Measurements from ENCODE around the gene TAF11. TPM values are rescaled to one million over a fixed set of nuclear protein-coding genes. Genes with fewer than 3 reads are reported as not detected.

TAF11 gene
- polyA plus RNA-seq, 2 of the 4 experiments (the other 2 are of a cell fraction) = 17.3 to 28.9 TPM

DNA sequence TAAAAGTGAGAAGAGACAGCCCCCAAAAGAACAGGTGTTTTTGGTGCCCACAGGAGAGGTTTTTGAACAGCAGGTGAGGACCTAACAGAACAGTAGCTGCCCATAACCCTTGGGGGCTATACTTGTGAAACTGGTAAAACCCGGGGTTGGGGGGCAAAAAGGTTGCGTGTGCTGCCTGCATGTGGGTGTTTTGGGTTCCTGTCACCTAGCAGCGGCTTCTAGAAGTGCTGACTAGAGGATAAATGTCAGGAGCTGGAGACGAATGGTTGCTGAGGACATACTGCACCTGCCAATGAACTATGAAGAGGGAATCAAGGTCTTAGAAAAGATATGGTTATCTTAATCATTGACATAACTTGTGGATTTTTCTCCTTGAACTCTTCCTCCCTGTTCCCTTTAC lies 16.0 kb downstream of the TAF11 start:
- DNase-seq (ENCODE audit: low read depth in 1 of 2, low spot score in 1 of 2) (no peak), ATAC-seq (no peak), FAIRE-seq (no peak)
- H3K4me3 ChIP-seq = no peak overlapping the region
- no peak overlapping the region for H3K27ac ChIP-seq
- no peak overlapping the region for H3K4me2 ChIP-seq
- POLR2A ChIA-PET = no interaction called here
- 86% methylated on average over 4 of the region's 4 CpGs for WGBS (ENCODE audit: missing lambda C conversion rate)
- no peaks in the 10 kb centered on the region for H3K4me1 ChIP-seq
- CTCF ChIA-PET = interaction anchor here (2.1 kb wide), 1 partner anchor 13 kb away, joined by 7 read pairs; no protein-coding TSS in a partner anchor
- no peak for TF ChIP-seq PBX3 (IDR thresholded peaks at IDR 0.05)
- TF ChIP-seq MAFK (IDR thresholded peaks at IDR 0.05; ENCODE audit: partially characterized antibody) = peak; percentile 6
- no peaks in the 10 kb centered on the region for H3K9me3 ChIP-seq

DNA sequence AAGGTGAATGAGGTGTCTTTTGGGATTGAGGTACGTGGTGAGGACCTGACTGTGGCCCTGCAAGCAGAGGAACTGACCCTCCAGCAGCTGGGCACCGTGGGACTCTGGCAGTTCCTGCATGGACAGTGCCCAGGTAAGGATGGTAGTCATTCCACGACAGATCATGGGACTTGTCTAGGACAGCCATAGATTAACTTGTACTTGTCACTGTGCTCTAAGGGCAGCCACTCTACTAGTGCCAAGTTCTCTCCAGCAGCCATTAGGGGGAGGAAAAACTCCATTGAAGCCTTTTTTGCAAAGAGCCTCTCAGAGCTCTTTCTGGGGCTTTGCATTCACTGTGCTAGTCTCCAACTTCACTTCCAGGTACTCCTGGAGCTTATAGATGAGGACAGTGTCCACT lies 20.4 kb downstream of the TAF11 start:
- CTCF ChIA-PET = interaction anchor here (1.0 to 1.1 kb wide), 2 partner anchors 9 to 19 kb away, joined by 4 to 6 read pairs; no protein-coding TSS in a partner anchor
- H3K27ac ChIP-seq = no peak overlapping the region
- DNase-seq (ENCODE audit: low read depth in 1 of 2, low spot score in 1 of 2) = peak in 1 of 2 experiments; percentile 7
- no peak for FAIRE-seq
- H3K9me3 ChIP-seq = no peaks in the 10 kb centered on the region
- H3K4me1 ChIP-seq = no peaks in the 10 kb centered on the region
- POLR2A ChIA-PET = no interaction called here
- no peak overlapping the region for H3K4me3 ChIP-seq
- TF ChIP-seq RAD21 (conservative IDR thresholded peaks at IDR 0.05 in 1 of 2, IDR thresholded peaks at IDR 0.05 in 1 of 2) (0 out of 5 replicates have a peak, but pooled peaks of 1 of the 2 experiments have one; percentile 21), JUN (IDR thresholded peaks at IDR 0.05) (no peak)
- ATAC-seq = peak in 1 of 2 experiments; percentile 40; a peak in 2 of 6 replicates
- H3K4me2 ChIP-seq = no peak overlapping the region
- WGBS (ENCODE audit: missing lambda C conversion rate) = no CpG with 5 or more reads among the region's 3 CpGs

GRCh38 chr6:34866509-34866908 lies 21.3 kb downstream of the TAF11 start:
- CTCF ChIA-PET = no interaction called here
- no peak overlapping the region for H3K4me3 ChIP-seq
- ATAC-seq = no peak

GRCh38 chr6:34865107-34865506 lies 22.7 kb downstream of the TAF11 start:
- Histone ChIP-seq H3K4me2 (no peak overlapping the region), H3K4me3 (no peak overlapping the region), H3K4me1 (no peaks in the 10 kb centered on the region), H3K27ac (no peak overlapping the region), H3K9me3 (no peaks in the 10 kb centered on the region)
- FAIRE-seq (no peak), DNase-seq (ENCODE audit: low read depth in 1 of 2, low spot score in 1 of 2) (no peak), ATAC-seq (no peak)
- 94% methylated on average over 3 of the region's 3 CpGs for WGBS (ENCODE audit: missing lambda C conversion rate)
- CTCF ChIA-PET = no interaction called here
- POLR2A ChIA-PET = no interaction called here
- no peak for TF ChIP-seq NFE2L2 (conservative IDR thresholded peaks at IDR 0.05; ENCODE audit: low read length)
- TF ChIP-seq PBX3 (IDR thresholded peaks at IDR 0.05) = no peak
- TF ChIP-seq CHD2 (IDR thresholded peaks at IDR 0.05; ENCODE audit: low read length, partially characterized antibody) = no peak
- TF ChIP-seq RARB (CRISPR knock-in tag; IDR thresholded peaks at IDR 0.05) = no peak
- TF ChIP-seq PHF8 (IDR thresholded peaks at IDR 0.05; ENCODE audit: borderline replicate concordance, low read depth) = no peak
- TF ChIP-seq ZFP36 (IDR thresholded peaks at IDR 0.05; ENCODE audit: borderline replicate concordance, partially characterized antibody) = no peak
- TF ChIP-seq, protein P1, sequence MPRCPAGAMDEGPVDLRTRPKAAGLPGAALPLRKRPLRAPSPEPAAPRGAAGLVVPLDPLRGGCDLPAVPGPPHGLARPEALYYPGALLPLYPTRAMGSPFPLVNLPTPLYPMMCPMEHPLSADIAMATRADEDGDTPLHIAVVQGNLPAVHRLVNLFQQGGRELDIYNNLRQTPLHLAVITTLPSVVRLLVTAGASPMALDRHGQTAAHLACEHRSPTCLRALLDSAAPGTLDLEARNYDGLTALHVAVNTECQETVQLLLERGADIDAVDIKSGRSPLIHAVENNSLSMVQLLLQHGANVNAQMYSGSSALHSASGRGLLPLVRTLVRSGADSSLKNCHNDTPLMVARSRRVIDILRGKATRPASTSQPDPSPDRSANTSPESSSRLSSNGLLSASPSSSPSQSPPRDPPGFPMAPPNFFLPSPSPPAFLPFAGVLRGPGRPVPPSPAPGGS (IDR thresholded peaks at IDR 0.05) = no peak
- no peak for TF ChIP-seq RAD21 (conservative IDR thresholded peaks at IDR 0.05 in 1 of 2, IDR thresholded peaks at IDR 0.05 in 1 of 2)
- no peak for TF ChIP-seq EHF (CRISPR knock-in tag; IDR thresholded peaks at IDR 0.05)
- no peak for TF ChIP-seq HMGXB4 (CRISPR knock-in tag; IDR thresholded peaks at IDR 0.05; ENCODE audit: borderline replicate concordance)

More at GRCh38 chr6:34866509-34866908, 21.3 kb downstream of the TAF11 start:
- 71% methylated on average over 3 of the region's 3 CpGs for WGBS (ENCODE audit: missing lambda C conversion rate)
- no peak overlapping the region for H3K4me2 ChIP-seq
- H3K27ac ChIP-seq = no peak overlapping the region
- no peaks in the 10 kb centered on the region for H3K4me1 ChIP-seq
- no peaks in the 10 kb centered on the region for H3K9me3 ChIP-seq
- FAIRE-seq (no peak), DNase-seq (ENCODE audit: low read depth in 1 of 2, low spot score in 1 of 2) (no peak)
- POLR2A ChIA-PET = no interaction called here
- TF ChIP-seq TFCP2L1 (CRISPR knock-in tag; IDR thresholded peaks at IDR 0.05) (no peak), POLR2AphosphoS2 (conservative IDR thresholded peaks at IDR 0.05; ENCODE audit: low read length) (no peak), HOXB5 (CRISPR knock-in tag; IDR thresholded peaks at IDR 0.05) (no peak), HEYL (CRISPR knock-in tag; IDR thresholded peaks at IDR 0.05) (no peak), NFE2L2 (conservative IDR thresholded peaks at IDR 0.05; ENCODE audit: low read length) (no peak), ATOH8 (CRISPR knock-in tag; IDR thresholded peaks at IDR 0.05; ENCODE audit: low read depth) (no peak), ZFP36 (IDR thresholded peaks at IDR 0.05; ENCODE audit: borderline replicate concordance, partially characterized antibody) (no peak), MAFK (IDR thresholded peaks at IDR 0.05; ENCODE audit: partially characterized antibody) (no peak), MAX (IDR thresholded peaks at IDR 0.05) (no peak), HES2 (IDR thresholded peaks at IDR 0.05) (no peak), ZNF302 (CRISPR knock-in tag; IDR thresholded peaks at IDR 0.05) (no peak), FOSB (CRISPR knock-in tag; IDR thresholded peaks at IDR 0.05) (no peak), BHLHE40 (IDR thresholded peaks at IDR 0.05; ENCODE audit: low read depth, low read length) (no peak), FOXS1 (CRISPR knock-in tag; IDR thresholded peaks at IDR 0.05) (no peak), POLR2A (IDR thresholded peaks at IDR 0.05; ENCODE audit: low read length) (no peak), HOXA7 (CRISPR knock-in tag; IDR thresholded peaks at IDR 0.05) (no peak)
- TF ChIP-seq, protein P2, sequence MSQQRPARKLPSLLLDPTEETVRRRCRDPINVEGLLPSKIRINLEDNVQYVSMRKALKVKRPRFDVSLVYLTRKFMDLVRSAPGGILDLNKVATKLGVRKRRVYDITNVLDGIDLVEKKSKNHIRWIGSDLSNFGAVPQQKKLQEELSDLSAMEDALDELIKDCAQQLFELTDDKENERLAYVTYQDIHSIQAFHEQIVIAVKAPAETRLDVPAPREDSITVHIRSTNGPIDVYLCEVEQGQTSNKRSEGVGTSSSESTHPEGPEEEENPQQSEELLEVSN (IDR thresholded peaks at IDR 0.05; ENCODE audit: borderline replicate concordance, low read depth) = no peak

All from A549 (cell line).